SK-N-SH (cell line): ENCODE results near the gene PHF12. TPM values are rescaled to one million over a fixed set of nuclear protein-coding genes. Genes with fewer than 3 reads are reported as not detected.

Experiments
- CTCF ChIA-PET: fragments of 300-600, 350-600 bp; formaldehyde crosslinking; extraction: SDS; loops from one replicate; lab custom pipeline; 2021; lab: Yijun Ruan, JAX
- POLR2A ChIA-PET: fragments of 350-600 bp; sonication (Branson Sonifier 250); formaldehyde crosslinking; extraction: SDS; loops from one replicate; lab custom pipeline; 2020; ENCODE audit warnings: antibody characterized with exemption, inconsistent platforms; lab: Yijun Ruan, JAX
- DNase-seq: peaks from one replicate; pipeline ENCODE4 v3.0.0; 2012
- H2AFZ ChIP-seq: fragments of 200-600 bp; sonication (generic); 2 replicates; pipeline ENCODE4 v1.8.1; 2016; ENCODE audit warnings: antibody characterized with exemption, mild to moderate bottlenecking, low read depth
- H3F3A ChIP-seq: fragments of 200-600 bp; sonication (generic); replicated peaks from 2 replicates; pipeline ENCODE3; 2016; ENCODE audit warnings: antibody characterized with exemption, mild to moderate bottlenecking; ENCODE audit not compliant: insufficient read depth
- H3K27ac ChIP-seq, 2 experiments: fragments of 200-500 bp in 1 of 2; fragments of 200-600 bp in 1 of 2; sonication (Bioruptor generic) in 1 of 2; sonication (generic), shearing (Covaris generic) in 1 of 2; 2 replicates each; pipeline versions ENCODE4 v1.5.1 to v1.6.1; 2014 to 2016; ENCODE audit warnings: low read depth in 2 of 2, inconsistent platforms in 1 of 2, low read length in 1 of 2, mild to moderate bottlenecking in 1 of 2, mixed read lengths in 1 of 2
- H3K27me3 ChIP-seq: fragments of 200-600 bp; sonication (generic), shearing (Covaris generic); 2 replicates; pipeline ENCODE4 v1.6.1; 2016; ENCODE audit warnings: mixed run types; ENCODE audit not compliant: insufficient read depth
- H3K36me3 ChIP-seq, 2 experiments: fragments of 200-500 bp in 1 of 2; fragments of 200-600 bp in 1 of 2; sonication (Bioruptor generic) in 1 of 2; sonication (generic) in 1 of 2; replicated peaks in 1 of 2; 2 replicates each; pipeline versions ENCODE3 to v1.5.1; 2014 to 2016; ENCODE audit warnings: low read length in 1 of 2, mild to moderate bottlenecking in 1 of 2; ENCODE audit not compliant: insufficient read depth in 2 of 2, control insufficient read depth in 1 of 2
- H3K4me1 ChIP-seq, 2 experiments: fragments of 200-500 bp in 1 of 2; fragments of 200-600 bp in 1 of 2; sonication (Bioruptor generic) in 1 of 2; sonication (generic), shearing (Covaris generic) in 1 of 2; 2 replicates each; pipeline versions ENCODE4 v1.5.1 to v1.6.1; 2014 to 2016; ENCODE audit warnings: low read depth in 1 of 2, low read length in 1 of 2, mixed run types in 1 of 2; ENCODE audit not compliant: insufficient read depth in 2 of 2, control insufficient read depth in 1 of 2
- H3K4me2 ChIP-seq: fragments of 200-600 bp; sonication (generic), shearing (Covaris generic); 2 replicates; pipeline ENCODE4 v1.6.1; 2017; ENCODE audit warnings: mixed run types
- H3K4me3 ChIP-seq, 2 experiments: fragments of 200-500 bp in 1 of 2; fragments of 200-600 bp in 1 of 2; sonication (Bioruptor generic) in 1 of 2; sonication (generic), shearing (Covaris generic) in 1 of 2; 2 replicates each; pipeline versions ENCODE4 v1.5.1 to v1.8.1; 2014 to 2016; ENCODE audit warnings: low read depth in 2 of 2, inconsistent platforms in 1 of 2, low read length in 1 of 2, mild to moderate bottlenecking in 1 of 2, mixed read lengths in 1 of 2, moderate library complexity in 1 of 2
- H3K79me2 ChIP-seq: fragments of 200-600 bp; sonication (generic); 2 replicates; pipeline ENCODE4 v1.8.1; 2017; ENCODE audit warnings: mild to moderate bottlenecking; ENCODE audit not compliant: insufficient read depth
- H3K9ac ChIP-seq: fragments of 200-600 bp; sonication (generic); 2 replicates; pipeline ENCODE4 v1.6.1; 2017; ENCODE audit warnings: mixed run types
- H3K9me2 ChIP-seq: fragments of 200-600 bp; sonication (generic); 2 replicates; pipeline ENCODE4 v1.6.1; 2017; ENCODE audit warnings: mixed run types
- H3K9me3 ChIP-seq: fragments of 200-600 bp; sonication (generic); 2 replicates; pipeline ENCODE4 v1.6.1; 2017; ENCODE audit warnings: mixed run types, mild to moderate bottlenecking, moderate library complexity
- H4K20me1 ChIP-seq: fragments of 200-600 bp; sonication (generic); 2 replicates; pipeline ENCODE4 v1.6.1; 2017; ENCODE audit warnings: mild to moderate bottlenecking, mixed run types; ENCODE audit not compliant: insufficient read depth
- EZH2phosphoT487 ChIP-seq: fragments of 200-600 bp; sonication (generic); IDR thresholded peaks from 2 replicates; pipeline ENCODE4 v1.6.1; 2017; ENCODE audit warnings: low read depth, mixed run types, mild to moderate bottlenecking, antibody characterized with exemption, moderate library complexity, borderline replicate concordance
- FOXJ3 ChIP-seq: sonication (generic); formaldehyde crosslinking; IDR thresholded peaks from 2 replicates; pipeline ENCODE4 v1.5.1; 2020; ENCODE audit warnings: mild to moderate bottlenecking, missing genetic modification reagents
- FOXM1 ChIP-seq: IDR thresholded peaks from 2 replicates; pipeline ENCODE4 v1.4.0; 2012; ENCODE audit warnings: low read depth, mild to moderate bottlenecking
- GABPA ChIP-seq: IDR thresholded peaks from 2 replicates; pipeline ENCODE4 v1.4.0; 2012; ENCODE audit warnings: low read depth, mild to moderate bottlenecking
- GATA2 ChIP-seq: sonication (generic); formaldehyde crosslinking; IDR thresholded peaks from 2 replicates; pipeline ENCODE4 v1.5.0; 2020; ENCODE audit warnings: mild to moderate bottlenecking, missing genetic modification reagents
- IRF3 ChIP-seq: fragments of 150-350 bp; IDR thresholded peaks from 2 replicates; pipeline ENCODE4 v1.6.1; 2016; ENCODE audit warnings: mild to moderate bottlenecking, low read depth, low read length
- MAX ChIP-seq: IDR thresholded peaks from 2 replicates; pipeline ENCODE4 v1.4.0; 2012; ENCODE audit warnings: low read depth
- MEF2A ChIP-seq: IDR thresholded peaks from 2 replicates; pipeline ENCODE4 v1.4.0; 2012; ENCODE audit warnings: low read depth, borderline replicate concordance
- MXI1 ChIP-seq: IDR thresholded peaks from 2 replicates; pipeline ENCODE4 v1.6.1; 2012; ENCODE audit warnings: mild to moderate bottlenecking, low read depth, low read length, improper control_type of control experiment
- POLR2AphosphoS5 ChIP-seq: IDR thresholded peaks from 2 replicates; pipeline ENCODE4 v1.6.1; 2012; ENCODE audit warnings: low read depth, low read length
- RCOR1 ChIP-seq: fragments of 150-350 bp; IDR thresholded peaks from 2 replicates; pipeline ENCODE4 v1.6.1; 2017; ENCODE audit warnings: antibody characterized with exemption, low read length
- RFX5 ChIP-seq: IDR thresholded peaks from 2 replicates; pipeline ENCODE4 v1.6.1; 2012; ENCODE audit warnings: mild to moderate bottlenecking, improper control_type of control experiment, low read length
- RXRA ChIP-seq: IDR thresholded peaks from 2 replicates; pipeline ENCODE4 v1.4.0; 2012; ENCODE audit warnings: low read depth, mild to moderate bottlenecking, borderline replicate concordance
- SIN3A ChIP-seq: IDR thresholded peaks from 2 replicates; pipeline ENCODE4 v1.6.1; 2012; ENCODE audit warnings: low read depth, mild to moderate bottlenecking, low read length, moderate library complexity, borderline replicate concordance
- TCF12 ChIP-seq: IDR thresholded peaks from 2 replicates; pipeline ENCODE4 v1.4.0; 2012
- USF1 ChIP-seq: IDR thresholded peaks from 2 replicates; pipeline ENCODE4 v1.4.0; 2012; ENCODE audit warnings: low read depth, borderline replicate concordance
- USF2 ChIP-seq: fragments of 150-350 bp; IDR thresholded peaks from 2 replicates; pipeline ENCODE4 v1.6.1; 2017; ENCODE audit warnings: antibody characterized with exemption, low read length, low read depth, borderline replicate concordance
- WGBS: methylation state at CpG from one replicate; pipeline ENCODE4 v1.1.6; 2017; ENCODE audit warnings: low lambda C conversion rate; 5-methylcytosine and 5-hydroxymethylcytosine counted together
- polyA plus RNA-seq, 3 experiments: library from polyadenylated mRNA; depleted of rRNA; stranded (reverse); fragments of >200 nt; gene quantifications; 2 replicates each; pipeline ENCODE4 v1.2.3, GENCODE V29; 2012

Gene PHF12
- polyA plus RNA-seq, 1 of the 3 experiments (the other 2 are of a cell fraction): 24.0 TPM

GRCh38 chr17:28883967-28884702 is 67.2 kb downstream of the PHF12 start:
- H3K27ac ChIP-seq: no peak overlapping the region
- no peaks in the 10 kb centered on the region for H3K9me2 ChIP-seq
- no peaks in the 10 kb centered on the region for H3K27me3 ChIP-seq
- no peak overlapping the region for H2AFZ ChIP-seq
- no peaks in the 10 kb centered on the region for H3K4me1 ChIP-seq
- no peaks in the 10 kb centered on the region for H3F3A ChIP-seq
- H3K9me3 ChIP-seq: no peaks in the 10 kb centered on the region
- H4K20me1 ChIP-seq: 0 out of 2 replicates have a peak, but pooled peaks cover 3% of the 10 kb centered on the region
- TF ChIP-seq GABPA: no peak
- no peak for TF ChIP-seq MXI1
- TF ChIP-seq RFX5: no peak
- no peak for TF ChIP-seq USF2
- no peak for TF ChIP-seq IRF3
- TF ChIP-seq GATA2: no peak
- TF ChIP-seq POLR2AphosphoS5: no peak
- no peak for TF ChIP-seq TCF12
- no peak for TF ChIP-seq USF1
- TF ChIP-seq RXRA: no peak
- no peak for TF ChIP-seq RCOR1
- H3K9ac ChIP-seq: no peak overlapping the region
- DNase-seq: peak; percentile 11
- 91% methylated on average over 18 of the region's 27 CpGs for WGBS
- peaks cover 12 to 61% of the 10 kb centered on the region in 2 experiments for H3K36me3 ChIP-seq
- no peak overlapping the region for H3K4me3 ChIP-seq
- H3K4me2 ChIP-seq: no peak overlapping the region
- ChIA-PET POLR2A (no interaction called here), CTCF (interaction anchor here (0.9 to 1.7 kb wide), 4 partner anchors 8 to 120 kb away, joined by 3 to 8 read pairs (median 4); no protein-coding TSS in a partner anchor)
- H3K79me2 ChIP-seq: no peaks in the 10 kb centered on the region

GRCh38 chr17:28882154-28882895 is 69.0 kb downstream of the PHF12 start:
- DNase-seq: no peak
- Histone ChIP-seq H3K27ac (no peak overlapping the region), H3F3A (no peaks in the 10 kb centered on the region), H3K9me3 (no peaks in the 10 kb centered on the region), H3K79me2 (no peaks in the 10 kb centered on the region), H4K20me1 (no peaks in the 10 kb centered on the region), H3K4me2 (no peak overlapping the region), H3K36me3 (peaks cover 17 to 71% of the 10 kb centered on the region in 2 experiments), H3K4me3 (no peak overlapping the region), H3K4me1 (no peaks in the 10 kb centered on the region), H3K9me2 (no peaks in the 10 kb centered on the region), H2AFZ (no peak overlapping the region), H3K9ac (no peak overlapping the region), H3K27me3 (no peaks in the 10 kb centered on the region)
- TF ChIP-seq RXRA: no peak
- TF ChIP-seq MEF2A: no peak
- no peak for TF ChIP-seq TCF12
- TF ChIP-seq SIN3A: no peak
- TF ChIP-seq FOXJ3 (CRISPR knock-in tag): no peak
- no peak for TF ChIP-seq FOXM1
- TF ChIP-seq RFX5: no peak
- TF ChIP-seq EZH2phosphoT487: no peak
- no peak for TF ChIP-seq MAX
- no peak for TF ChIP-seq GABPA
- ChIA-PET CTCF (interaction anchor here (2.1 kb wide), 4 partner anchors 12 to 156 kb away, joined by 5 to 8 read pairs (median 7); partner anchors contain the start of gene TLCD1), POLR2A (interaction anchor here (0.6 kb wide), 1 partner anchor 53 kb away, joined by 3 read pairs; no protein-coding TSS in a partner anchor)
- 92% methylated on average over 13 of the region's 18 CpGs for WGBS
